ENCODE measurements around the gene BABAM2. TPM values are rescaled to one million over a fixed set of nuclear protein-coding genes. Genes with fewer than 3 reads are reported as not detected.

BABAM2 gene
- total and polyA plus RNA-seq, 4 donors = 9.9 to 17.0 (median 13.9) TPM

DNA sequence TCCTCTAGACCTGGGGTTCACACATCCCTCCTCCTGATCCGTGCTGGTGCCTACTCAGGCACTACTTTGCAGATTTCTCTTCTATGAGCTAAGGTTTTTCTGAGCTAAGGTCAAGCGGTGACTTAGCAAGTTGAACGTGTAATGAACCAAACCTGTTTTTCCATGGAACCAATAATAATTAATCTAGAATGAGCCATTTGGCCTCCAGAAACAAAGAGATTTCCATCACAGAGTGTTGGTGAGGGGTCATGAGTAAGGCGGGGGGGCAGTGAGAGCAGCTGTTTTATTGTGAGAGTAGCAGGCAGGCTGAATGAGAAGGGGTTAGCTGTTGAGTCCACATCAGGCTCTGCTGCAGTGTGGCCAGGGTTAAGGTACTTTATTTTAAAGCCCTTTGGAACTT, 390.1 kb downstream of the BABAM2 start:
- no peaks in the 10 kb centered on the region for H3K9me3 ChIP-seq (ENCODE audit: control insufficient read depth in 4 of 4, low read length in 3 of 4)
- 92% methylated on average over 4 of the region's 4 CpGs for WGBS
- DNase-seq (ENCODE audit: low spot score) = no peak
- H3K4me3 ChIP-seq (ENCODE audit: low read depth in 1 of 3, low read length in 3 of 3) = no peak overlapping the region
- no peaks in the 10 kb centered on the region for H3K27me3 ChIP-seq (ENCODE audit: control insufficient read depth in 4 of 4, insufficient read depth in 4 of 4, low read length in 3 of 4)
- TF ChIP-seq, protein P1, sequence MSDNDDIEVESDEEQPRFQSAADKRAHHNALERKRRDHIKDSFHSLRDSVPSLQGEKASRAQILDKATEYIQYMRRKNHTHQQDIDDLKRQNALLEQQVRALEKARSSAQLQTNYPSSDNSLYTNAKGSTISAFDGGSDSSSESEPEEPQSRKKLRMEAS (IDR thresholded peaks at IDR 0.05) = no peak
- no peak for TF ChIP-seq TAF1 (conservative IDR thresholded peaks at IDR 0.05)
- TF ChIP-seq, protein P2, sequence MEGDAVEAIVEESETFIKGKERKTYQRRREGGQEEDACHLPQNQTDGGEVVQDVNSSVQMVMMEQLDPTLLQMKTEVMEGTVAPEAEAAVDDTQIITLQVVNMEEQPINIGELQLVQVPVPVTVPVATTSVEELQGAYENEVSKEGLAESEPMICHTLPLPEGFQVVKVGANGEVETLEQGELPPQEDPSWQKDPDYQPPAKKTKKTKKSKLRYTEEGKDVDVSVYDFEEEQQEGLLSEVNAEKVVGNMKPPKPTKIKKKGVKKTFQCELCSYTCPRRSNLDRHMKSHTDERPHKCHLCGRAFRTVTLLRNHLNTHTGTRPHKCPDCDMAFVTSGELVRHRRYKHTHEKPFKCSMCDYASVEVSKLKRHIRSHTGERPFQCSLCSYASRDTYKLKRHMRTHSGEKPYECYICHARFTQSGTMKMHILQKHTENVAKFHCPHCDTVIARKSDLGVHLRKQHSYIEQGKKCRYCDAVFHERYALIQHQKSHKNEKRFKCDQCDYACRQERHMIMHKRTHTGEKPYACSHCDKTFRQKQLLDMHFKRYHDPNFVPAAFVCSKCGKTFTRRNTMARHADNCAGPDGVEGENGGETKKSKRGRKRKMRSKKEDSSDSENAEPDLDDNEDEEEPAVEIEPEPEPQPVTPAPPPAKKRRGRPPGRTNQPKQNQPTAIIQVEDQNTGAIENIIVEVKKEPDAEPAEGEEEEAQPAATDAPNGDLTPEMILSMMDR (IDR thresholded peaks at IDR 0.05; ENCODE audit: low read depth, low read length, missing input control) = no peak
- no peaks in the 10 kb centered on the region for H3K4me1 ChIP-seq (ENCODE audit: control insufficient read depth in 4 of 4, insufficient read depth in 4 of 4, low read length in 3 of 4)
- no peak overlapping the region for H3K27ac ChIP-seq (ENCODE audit: low read depth in 1 of 2, low read length in 2 of 2)
- H3K36me3 ChIP-seq (ENCODE audit: control insufficient read depth in 4 of 4, insufficient read depth in 3 of 4, low read depth in 1 of 4, low read length in 3 of 4) = no peaks in the 10 kb centered on the region
- no peak overlapping the region for H3K9ac ChIP-seq (ENCODE audit: low read depth in 1 of 2, low read length in 2 of 2)

DNA sequence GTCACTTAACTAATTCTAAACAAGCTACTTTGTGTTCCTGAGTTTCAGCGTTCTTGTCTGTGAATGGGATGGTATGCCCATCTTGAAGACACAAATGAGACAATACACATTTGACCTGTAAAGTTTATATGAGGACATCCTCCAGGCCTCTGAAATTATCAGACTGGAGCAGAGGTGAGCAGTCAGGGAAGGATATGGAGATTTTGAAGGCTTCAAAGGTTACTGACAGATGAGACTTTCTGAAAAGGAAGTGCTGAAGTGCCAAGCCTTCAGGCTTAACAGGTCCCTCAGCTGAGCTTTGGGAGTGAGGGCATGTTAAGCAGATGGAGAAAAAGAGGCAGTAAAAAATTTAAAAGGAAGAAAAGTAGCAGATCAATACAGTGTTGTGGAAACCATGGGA, 391.2 kb downstream of the BABAM2 start:
- Histone ChIP-seq H3K9me3 (ENCODE audit: control insufficient read depth in 4 of 4, low read length in 3 of 4) (no peaks in the 10 kb centered on the region), H3K27ac (ENCODE audit: low read depth in 1 of 2, low read length in 2 of 2) (no peak overlapping the region), H3K27me3 (ENCODE audit: control insufficient read depth in 4 of 4, insufficient read depth in 4 of 4, low read length in 3 of 4) (no peaks in the 10 kb centered on the region), H3K4me3 (ENCODE audit: low read depth in 1 of 3, low read length in 3 of 3) (no peak overlapping the region), H3K36me3 (ENCODE audit: control insufficient read depth in 4 of 4, insufficient read depth in 3 of 4, low read depth in 1 of 4, low read length in 3 of 4) (no peaks in the 10 kb centered on the region), H3K9ac (ENCODE audit: low read depth in 1 of 2, low read length in 2 of 2) (no peak overlapping the region), H3K4me1 (ENCODE audit: control insufficient read depth in 4 of 4, insufficient read depth in 4 of 4, low read length in 3 of 4) (no peaks in the 10 kb centered on the region)
- TF ChIP-seq FOXA1 (IDR thresholded peaks at IDR 0.05) (no peak), YY1 (IDR thresholded peaks at IDR 0.05) (no peak), TAF1 (conservative IDR thresholded peaks at IDR 0.05) (no peak), RAD21 (IDR thresholded peaks at IDR 0.05) (no peak), HNF4A (conservative IDR thresholded peaks at IDR 0.05) (no peak), GABPA (IDR thresholded peaks at IDR 0.05 in 1 of 2, conservative IDR thresholded peaks at IDR 0.05 in 1 of 2) (no peak), HNF4G (IDR thresholded peaks at IDR 0.05) (no peak), EGR1 (IDR thresholded peaks at IDR 0.05; ENCODE audit: low read depth in 2 of 2) (no peak), FOXA2 (IDR thresholded peaks at IDR 0.05) (no peak), NR2F2 (IDR thresholded peaks at IDR 0.05) (no peak), JUND (IDR thresholded peaks at IDR 0.05) (no peak), SP1 (IDR thresholded peaks at IDR 0.05) (no peak)
- TF ChIP-seq, protein P3, sequence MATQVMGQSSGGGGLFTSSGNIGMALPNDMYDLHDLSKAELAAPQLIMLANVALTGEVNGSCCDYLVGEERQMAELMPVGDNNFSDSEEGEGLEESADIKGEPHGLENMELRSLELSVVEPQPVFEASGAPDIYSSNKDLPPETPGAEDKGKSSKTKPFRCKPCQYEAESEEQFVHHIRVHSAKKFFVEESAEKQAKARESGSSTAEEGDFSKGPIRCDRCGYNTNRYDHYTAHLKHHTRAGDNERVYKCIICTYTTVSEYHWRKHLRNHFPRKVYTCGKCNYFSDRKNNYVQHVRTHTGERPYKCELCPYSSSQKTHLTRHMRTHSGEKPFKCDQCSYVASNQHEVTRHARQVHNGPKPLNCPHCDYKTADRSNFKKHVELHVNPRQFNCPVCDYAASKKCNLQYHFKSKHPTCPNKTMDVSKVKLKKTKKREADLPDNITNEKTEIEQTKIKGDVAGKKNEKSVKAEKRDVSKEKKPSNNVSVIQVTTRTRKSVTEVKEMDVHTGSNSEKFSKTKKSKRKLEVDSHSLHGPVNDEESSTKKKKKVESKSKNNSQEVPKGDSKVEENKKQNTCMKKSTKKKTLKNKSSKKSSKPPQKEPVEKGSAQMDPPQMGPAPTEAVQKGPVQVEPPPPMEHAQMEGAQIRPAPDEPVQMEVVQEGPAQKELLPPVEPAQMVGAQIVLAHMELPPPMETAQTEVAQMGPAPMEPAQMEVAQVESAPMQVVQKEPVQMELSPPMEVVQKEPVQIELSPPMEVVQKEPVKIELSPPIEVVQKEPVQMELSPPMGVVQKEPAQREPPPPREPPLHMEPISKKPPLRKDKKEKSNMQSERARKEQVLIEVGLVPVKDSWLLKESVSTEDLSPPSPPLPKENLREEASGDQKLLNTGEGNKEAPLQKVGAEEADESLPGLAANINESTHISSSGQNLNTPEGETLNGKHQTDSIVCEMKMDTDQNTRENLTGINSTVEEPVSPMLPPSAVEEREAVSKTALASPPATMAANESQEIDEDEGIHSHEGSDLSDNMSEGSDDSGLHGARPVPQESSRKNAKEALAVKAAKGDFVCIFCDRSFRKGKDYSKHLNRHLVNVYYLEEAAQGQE (IDR thresholded peaks at IDR 0.05) = no peak
- TF ChIP-seq, protein P4, sequence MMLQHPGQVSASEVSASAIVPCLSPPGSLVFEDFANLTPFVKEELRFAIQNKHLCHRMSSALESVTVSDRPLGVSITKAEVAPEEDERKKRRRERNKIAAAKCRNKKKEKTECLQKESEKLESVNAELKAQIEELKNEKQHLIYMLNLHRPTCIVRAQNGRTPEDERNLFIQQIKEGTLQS (IDR thresholded peaks at IDR 0.05) = no peak
- TF ChIP-seq, protein P2 (IDR thresholded peaks at IDR 0.05; ENCODE audit: low read depth, low read length, missing input control) = no peak
- TF ChIP-seq, protein P1 (IDR thresholded peaks at IDR 0.05) = no peak
- TF ChIP-seq, protein P5, sequence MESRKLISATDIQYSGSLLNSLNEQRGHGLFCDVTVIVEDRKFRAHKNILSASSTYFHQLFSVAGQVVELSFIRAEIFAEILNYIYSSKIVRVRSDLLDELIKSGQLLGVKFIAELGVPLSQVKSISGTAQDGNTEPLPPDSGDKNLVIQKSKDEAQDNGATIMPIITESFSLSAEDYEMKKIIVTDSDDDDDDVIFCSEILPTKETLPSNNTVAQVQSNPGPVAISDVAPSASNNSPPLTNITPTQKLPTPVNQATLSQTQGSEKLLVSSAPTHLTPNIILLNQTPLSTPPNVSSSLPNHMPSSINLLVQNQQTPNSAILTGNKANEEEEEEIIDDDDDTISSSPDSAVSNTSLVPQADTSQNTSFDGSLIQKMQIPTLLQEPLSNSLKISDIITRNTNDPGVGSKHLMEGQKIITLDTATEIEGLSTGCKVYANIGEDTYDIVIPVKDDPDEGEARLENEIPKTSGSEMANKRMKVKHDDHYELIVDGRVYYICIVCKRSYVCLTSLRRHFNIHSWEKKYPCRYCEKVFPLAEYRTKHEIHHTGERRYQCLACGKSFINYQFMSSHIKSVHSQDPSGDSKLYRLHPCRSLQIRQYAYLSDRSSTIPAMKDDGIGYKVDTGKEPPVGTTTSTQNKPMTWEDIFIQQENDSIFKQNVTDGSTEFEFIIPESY (IDR thresholded peaks at IDR 0.05) = no peak
- DNase-seq (ENCODE audit: low spot score) = no peak
- WGBS = 97% methylated on average over 1 of the region's 1 CpG

Measured in liver (tissue), 9 donors.